ENCODE data around the gene CTPS2. TPM values are rescaled to one million over a fixed set of nuclear protein-coding genes. Genes with fewer than 3 reads are reported as not detected.

The CTPS2 gene
- total RNA-seq, 1 donor from 2014 or later = 11.4 TPM

- no peak for FAIRE-seq
- no peak for DNase-seq (ENCODE audit: low read depth)
Observed at GRCh38 chrX:16714504-16714903, 2.0 kb upstream of the CTPS2 start.

GRCh38 chrX:16711893-16712547, 449 bp downstream of the CTPS2 start:
- H3K4me1 Mint-ChIP-seq (ENCODE audit: low read depth, unreplicated experiment) = peaks cover 2% of the 10 kb centered on the region
- peak overlapping the region; percentile 93 for H3K4me3 Mint-ChIP-seq (ENCODE audit: unreplicated experiment)
- Histone ChIP-seq H3K36me3 (ENCODE audit: insufficient read depth, low read length) (no peaks in the 10 kb centered on the region), H4K20me1 (ENCODE audit: insufficient read depth, low read length) (no peaks in the 10 kb centered on the region), H3K9me3 (ENCODE audit: insufficient read depth, low read depth, low read length) (no peaks in the 10 kb centered on the region), H3K27me3 (ENCODE audit: insufficient read depth, low read length) (no peaks in the 10 kb centered on the region), H3K27ac (ENCODE audit: low read depth, low read length) (peak overlapping the region; percentile 47), H3K4me1 (ENCODE audit: insufficient read depth, low read length) (peaks cover 4% of the 10 kb centered on the region), H3K79me2 (ENCODE audit: insufficient read depth, low read length) (peaks cover 4% of the 10 kb centered on the region), H3K4me3 (ENCODE audit: insufficient read depth, low read depth, low read length) (peak overlapping the region; percentile 77), H2AFZ (ENCODE audit: low read depth, low read length) (peak overlapping the region; percentile 94), H3K9ac (ENCODE audit: low read length) (peak overlapping the region; percentile 80), H3K4me2 (ENCODE audit: low read length) (peak overlapping the region; percentile 87)
- peak overlapping the region; percentile 47 for H3K27ac Mint-ChIP-seq (ENCODE audit: unreplicated experiment)
- no peaks in the 10 kb centered on the region for H3K9me3 Mint-ChIP-seq (ENCODE audit: unreplicated experiment)
- no peaks in the 10 kb centered on the region for H3K36me3 Mint-ChIP-seq (ENCODE audit: low read depth, unreplicated experiment)
- FAIRE-seq (no peak), DNase-seq (ENCODE audit: low read depth) (no peak)
- no peaks in the 10 kb centered on the region for H3K27me3 Mint-ChIP-seq (ENCODE audit: low read depth, unreplicated experiment)
- TF ChIP-seq EZH2 (IDR thresholded peaks at IDR 0.05; ENCODE audit: insufficient read depth, low read length) = peak; percentile 47
- TF ChIP-seq, protein P1, sequence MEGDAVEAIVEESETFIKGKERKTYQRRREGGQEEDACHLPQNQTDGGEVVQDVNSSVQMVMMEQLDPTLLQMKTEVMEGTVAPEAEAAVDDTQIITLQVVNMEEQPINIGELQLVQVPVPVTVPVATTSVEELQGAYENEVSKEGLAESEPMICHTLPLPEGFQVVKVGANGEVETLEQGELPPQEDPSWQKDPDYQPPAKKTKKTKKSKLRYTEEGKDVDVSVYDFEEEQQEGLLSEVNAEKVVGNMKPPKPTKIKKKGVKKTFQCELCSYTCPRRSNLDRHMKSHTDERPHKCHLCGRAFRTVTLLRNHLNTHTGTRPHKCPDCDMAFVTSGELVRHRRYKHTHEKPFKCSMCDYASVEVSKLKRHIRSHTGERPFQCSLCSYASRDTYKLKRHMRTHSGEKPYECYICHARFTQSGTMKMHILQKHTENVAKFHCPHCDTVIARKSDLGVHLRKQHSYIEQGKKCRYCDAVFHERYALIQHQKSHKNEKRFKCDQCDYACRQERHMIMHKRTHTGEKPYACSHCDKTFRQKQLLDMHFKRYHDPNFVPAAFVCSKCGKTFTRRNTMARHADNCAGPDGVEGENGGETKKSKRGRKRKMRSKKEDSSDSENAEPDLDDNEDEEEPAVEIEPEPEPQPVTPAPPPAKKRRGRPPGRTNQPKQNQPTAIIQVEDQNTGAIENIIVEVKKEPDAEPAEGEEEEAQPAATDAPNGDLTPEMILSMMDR (IDR thresholded peaks at IDR 0.05; ENCODE audit: insufficient read depth, low read depth, low read length) = no peak

More at GRCh38 chrX:16714504-16714903, 2.0 kb upstream of the CTPS2 start:
- no peaks in the 10 kb centered on the region for H3K27me3 ChIP-seq (ENCODE audit: insufficient read depth, low read length)
- H3K36me3 ChIP-seq (ENCODE audit: insufficient read depth, low read length) = no peaks in the 10 kb centered on the region
- H3K27me3 Mint-ChIP-seq (ENCODE audit: low read depth, unreplicated experiment) = no peaks in the 10 kb centered on the region
- no peak overlapping the region for H3K4me3 Mint-ChIP-seq (ENCODE audit: unreplicated experiment)
- no peak overlapping the region for H3K27ac ChIP-seq (ENCODE audit: low read depth, low read length)
- no peaks in the 10 kb centered on the region for H3K9me3 ChIP-seq (ENCODE audit: insufficient read depth, low read depth, low read length)
- no peak overlapping the region for H3K4me3 ChIP-seq (ENCODE audit: insufficient read depth, low read depth, low read length)
- no peaks in the 10 kb centered on the region for H3K9me3 Mint-ChIP-seq (ENCODE audit: unreplicated experiment)
- H3K9ac ChIP-seq (ENCODE audit: low read length) = no peak overlapping the region
- no peak overlapping the region for H2AFZ ChIP-seq (ENCODE audit: low read depth, low read length)
- H4K20me1 ChIP-seq (ENCODE audit: insufficient read depth, low read length) = no peaks in the 10 kb centered on the region
- H3K27ac Mint-ChIP-seq (ENCODE audit: unreplicated experiment) = no peak overlapping the region
- no peaks in the 10 kb centered on the region for H3K36me3 Mint-ChIP-seq (ENCODE audit: low read depth, unreplicated experiment)
- H3K4me1 Mint-ChIP-seq (ENCODE audit: low read depth, unreplicated experiment) = no peaks in the 10 kb centered on the region
- no peak overlapping the region for H3K4me2 ChIP-seq (ENCODE audit: low read length)
- H3K79me2 ChIP-seq (ENCODE audit: insufficient read depth, low read length) = peaks cover 4% of the 10 kb centered on the region
- H3K4me1 ChIP-seq (ENCODE audit: insufficient read depth, low read length) = peaks cover 4% of the 10 kb centered on the region
- no peak for TF ChIP-seq EZH2 (IDR thresholded peaks at IDR 0.05; ENCODE audit: insufficient read depth, low read length)
- TF ChIP-seq, protein P1 (IDR thresholded peaks at IDR 0.05; ENCODE audit: insufficient read depth, low read depth, low read length) = no peak

GRCh38 chrX:16711219-16711811, 1.2 kb downstream of the CTPS2 start:
- no peak for DNase-seq (ENCODE audit: low read depth)
- H3K36me3 ChIP-seq (ENCODE audit: insufficient read depth, low read length) = no peaks in the 10 kb centered on the region
- no peak overlapping the region for H3K27ac ChIP-seq (ENCODE audit: low read depth, low read length)
- FAIRE-seq = peak; percentile 64
- H3K27ac Mint-ChIP-seq (ENCODE audit: unreplicated experiment) = no peak overlapping the region
- peak overlapping the region; percentile 77 for H3K4me3 ChIP-seq (ENCODE audit: insufficient read depth, low read depth, low read length)
- no peaks in the 10 kb centered on the region for H3K36me3 Mint-ChIP-seq (ENCODE audit: low read depth, unreplicated experiment)
- TF ChIP-seq, protein P1 (IDR thresholded peaks at IDR 0.05; ENCODE audit: insufficient read depth, low read depth, low read length) = no peak
- no peak for TF ChIP-seq EZH2 (IDR thresholded peaks at IDR 0.05; ENCODE audit: insufficient read depth, low read length)
- no peaks in the 10 kb centered on the region for H3K27me3 ChIP-seq (ENCODE audit: insufficient read depth, low read length)
- peak overlapping the region; percentile 80 for H3K9ac ChIP-seq (ENCODE audit: low read length)
- H3K9me3 Mint-ChIP-seq (ENCODE audit: unreplicated experiment) = no peaks in the 10 kb centered on the region
- H2AFZ ChIP-seq (ENCODE audit: low read depth, low read length) = peak overlapping the region; percentile 94
- peak overlapping the region; percentile 87 for H3K4me2 ChIP-seq (ENCODE audit: low read length)
- peaks cover 4% of the 10 kb centered on the region for H3K79me2 ChIP-seq (ENCODE audit: insufficient read depth, low read length)
- peaks cover 2% of the 10 kb centered on the region for H3K4me1 Mint-ChIP-seq (ENCODE audit: low read depth, unreplicated experiment)
- H4K20me1 ChIP-seq (ENCODE audit: insufficient read depth, low read length) = no peaks in the 10 kb centered on the region
- peak overlapping the region; percentile 93 for H3K4me3 Mint-ChIP-seq (ENCODE audit: unreplicated experiment)
- no peaks in the 10 kb centered on the region for H3K9me3 ChIP-seq (ENCODE audit: insufficient read depth, low read depth, low read length)
- H3K27me3 Mint-ChIP-seq (ENCODE audit: low read depth, unreplicated experiment) = no peaks in the 10 kb centered on the region
- H3K4me1 ChIP-seq (ENCODE audit: insufficient read depth, low read length) = peaks cover 4% of the 10 kb centered on the region
